ENCODE results near the gene GIMAP1.

The GIMAP1 gene

DNA sequence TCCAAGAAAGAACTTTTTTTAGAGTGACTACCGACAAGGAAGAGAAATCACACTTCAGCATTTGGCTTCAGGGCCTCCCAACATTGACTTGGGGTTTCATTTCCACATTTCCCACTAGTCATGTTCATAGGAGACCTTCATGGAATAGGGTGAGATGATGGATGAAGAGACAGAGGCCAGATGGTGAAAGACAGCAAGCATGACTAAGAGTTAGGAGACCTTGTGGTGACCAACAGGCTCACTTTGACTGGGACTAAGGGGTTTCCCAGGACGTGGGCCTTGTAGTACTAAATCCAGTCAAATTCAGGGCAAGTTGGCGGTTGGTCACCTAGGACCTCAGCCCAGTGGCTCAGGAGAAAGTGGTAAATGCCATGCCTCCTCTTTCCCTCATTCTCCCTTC lies 17.8 kb downstream of the GIMAP1 start:
- no peaks in the 10 kb centered on the region for H3K36me3 ChIP-seq
- no peak for DNase-seq
- no peaks in the 10 kb centered on the region for H3K4me1 ChIP-seq
- H3K27me3 ChIP-seq = no peaks in the 10 kb centered on the region
- intact Hi-C loops (cut with DNase I; ENCODE audit: low total_unique reads) = no loop called here
- no peaks in the 10 kb centered on the region for H3K9me3 ChIP-seq
- no peak overlapping the region for H3K27ac ChIP-seq
- TF ChIP-seq, protein P1, sequence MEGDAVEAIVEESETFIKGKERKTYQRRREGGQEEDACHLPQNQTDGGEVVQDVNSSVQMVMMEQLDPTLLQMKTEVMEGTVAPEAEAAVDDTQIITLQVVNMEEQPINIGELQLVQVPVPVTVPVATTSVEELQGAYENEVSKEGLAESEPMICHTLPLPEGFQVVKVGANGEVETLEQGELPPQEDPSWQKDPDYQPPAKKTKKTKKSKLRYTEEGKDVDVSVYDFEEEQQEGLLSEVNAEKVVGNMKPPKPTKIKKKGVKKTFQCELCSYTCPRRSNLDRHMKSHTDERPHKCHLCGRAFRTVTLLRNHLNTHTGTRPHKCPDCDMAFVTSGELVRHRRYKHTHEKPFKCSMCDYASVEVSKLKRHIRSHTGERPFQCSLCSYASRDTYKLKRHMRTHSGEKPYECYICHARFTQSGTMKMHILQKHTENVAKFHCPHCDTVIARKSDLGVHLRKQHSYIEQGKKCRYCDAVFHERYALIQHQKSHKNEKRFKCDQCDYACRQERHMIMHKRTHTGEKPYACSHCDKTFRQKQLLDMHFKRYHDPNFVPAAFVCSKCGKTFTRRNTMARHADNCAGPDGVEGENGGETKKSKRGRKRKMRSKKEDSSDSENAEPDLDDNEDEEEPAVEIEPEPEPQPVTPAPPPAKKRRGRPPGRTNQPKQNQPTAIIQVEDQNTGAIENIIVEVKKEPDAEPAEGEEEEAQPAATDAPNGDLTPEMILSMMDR (IDR thresholded peaks at IDR 0.05) = no peak
- H3K4me3 ChIP-seq = no peak overlapping the region

DNA sequence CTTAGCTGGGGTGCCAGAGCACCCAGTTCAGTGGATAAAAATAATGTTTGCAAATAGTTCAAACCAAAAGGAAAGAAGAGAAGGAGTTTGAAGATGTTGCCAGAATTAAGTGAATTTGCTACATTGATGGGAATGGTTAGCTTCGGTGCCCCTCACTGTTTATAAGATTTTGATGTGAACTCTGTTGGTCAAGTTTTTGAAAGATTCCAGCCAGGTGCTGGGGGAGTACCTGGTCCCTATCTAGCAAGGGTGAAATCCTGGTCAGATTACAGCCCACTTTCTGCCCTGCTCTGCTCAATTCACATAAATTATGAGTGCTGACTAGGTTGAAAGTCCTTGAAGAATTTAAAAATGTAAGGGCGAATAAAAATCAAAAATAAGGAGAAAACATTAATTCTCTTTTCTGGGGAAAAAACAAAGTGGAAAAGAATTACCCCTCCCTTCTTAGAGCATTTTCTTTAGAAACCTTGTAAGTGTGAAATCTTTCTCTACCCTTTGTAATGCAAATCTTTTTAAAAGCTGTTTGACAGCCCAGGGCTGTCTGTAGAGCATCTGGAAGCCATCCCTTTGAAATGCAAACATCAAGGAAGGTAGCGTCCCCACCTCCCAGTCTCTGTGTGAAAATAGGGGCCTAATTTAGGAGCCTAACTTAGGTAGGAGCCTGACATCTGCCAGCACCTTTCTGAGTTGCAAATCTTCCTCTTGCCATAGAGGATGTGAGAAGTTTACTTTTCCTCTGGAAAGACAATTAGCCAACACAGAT lies 19.4 kb downstream of the GIMAP1 start:
- H3K4me3 ChIP-seq = no peak overlapping the region
- H3K36me3 ChIP-seq = no peaks in the 10 kb centered on the region
- no peaks in the 10 kb centered on the region for H3K27me3 ChIP-seq
- DNase-seq = no peak
- TF ChIP-seq, protein P1 (IDR thresholded peaks at IDR 0.05) = no peak
- no peaks in the 10 kb centered on the region for H3K9me3 ChIP-seq
- intact Hi-C loops (cut with DNase I; ENCODE audit: low total_unique reads) = no loop called here
- H3K4me1 ChIP-seq = no peaks in the 10 kb centered on the region
- no peak overlapping the region for H3K27ac ChIP-seq

DNA sequence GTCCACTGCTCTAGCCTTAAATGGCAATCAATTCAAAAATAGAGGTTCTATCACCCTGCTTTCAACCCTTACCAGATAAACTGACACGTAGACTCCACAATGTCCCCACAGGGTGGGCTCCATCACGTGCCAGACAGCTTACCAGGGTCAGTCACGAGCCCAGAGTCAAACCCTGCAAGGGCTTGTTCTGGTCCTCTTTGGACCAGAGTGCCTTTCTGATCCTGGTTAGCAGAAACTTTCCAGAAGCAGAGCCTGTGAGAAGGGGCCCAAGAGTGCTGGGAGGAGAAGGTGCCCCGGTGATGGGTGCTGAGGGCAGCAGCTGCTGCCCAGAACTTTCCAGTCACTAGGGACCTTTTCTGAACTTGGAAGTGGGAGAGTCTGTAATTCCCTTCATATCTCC lies 20.5 kb downstream of the GIMAP1 start:
- Histone ChIP-seq H3K27me3 (no peaks in the 10 kb centered on the region), H3K4me3 (peak overlapping the region; percentile 36 to 42), H3K9me3 (no peaks in the 10 kb centered on the region), H3K36me3 (peaks cover 0 to 8% (median 0%) of the 10 kb centered on the region in 3 donors), H3K4me1 (no peaks in the 10 kb centered on the region), H3K27ac (no peak overlapping the region)
- DNase-seq = no peak
- TF ChIP-seq, protein P1 (IDR thresholded peaks at IDR 0.05) = no peak
- intact Hi-C loops (cut with DNase I; ENCODE audit: low total_unique reads) = no loop called here

DNA sequence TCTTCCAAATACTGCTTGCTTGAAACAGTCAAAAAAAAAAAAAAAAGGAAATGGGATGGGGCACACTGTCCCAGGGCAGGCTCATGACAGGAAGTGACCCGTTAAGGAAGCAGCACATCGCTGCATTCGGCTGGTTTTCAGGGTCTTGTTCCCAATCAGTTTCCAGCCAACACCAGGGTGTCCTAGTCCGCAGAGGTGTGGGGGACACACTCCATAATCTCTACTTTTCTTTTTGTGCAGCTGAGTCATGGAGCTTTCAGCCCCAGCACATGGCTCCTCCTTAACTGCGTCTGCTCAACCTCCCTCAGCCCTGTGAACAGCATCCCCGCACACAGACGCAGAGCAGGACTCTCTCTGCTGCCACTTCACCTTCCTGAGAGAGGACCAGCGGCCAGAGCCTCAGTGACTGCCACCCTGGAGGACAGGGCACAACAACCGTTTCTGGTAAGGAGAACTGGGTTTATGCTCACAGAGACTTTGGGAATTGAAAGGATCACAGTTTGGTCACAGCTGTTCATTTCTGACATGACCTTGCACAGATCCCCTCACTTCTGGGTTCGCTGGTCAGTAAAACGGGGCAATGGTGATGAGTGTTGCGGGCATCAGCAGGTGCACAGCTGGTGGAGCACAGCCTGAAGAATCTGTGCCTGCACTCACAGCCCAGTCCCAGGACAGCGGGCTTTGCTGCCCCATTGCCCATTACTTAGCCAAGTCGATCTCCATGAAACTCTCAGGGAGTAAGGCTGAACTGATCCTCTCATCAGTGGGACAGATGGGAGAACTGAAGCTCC lies 21.0 kb downstream of the GIMAP1 start, which contains the start of gene GIMAP5:
GIMAP5 (plus strand) TSS at position 154 of the 791 bp plus-strand sequence. CDS start 3,467 bp downstream, outside the sequence.
- no peaks in the 10 kb centered on the region for H3K27me3 ChIP-seq
- peak within 1 kb of the TSS in 1 of 2 donors; percentile 28 for H3K27ac ChIP-seq
- H3K4me3 ChIP-seq = peak within 1 kb of the TSS; percentile 36 to 42
- intact Hi-C loops (cut with DNase I; ENCODE audit: low total_unique reads) = no loop called here
- peak in 1 of 2 donors; percentile 38 for DNase-seq
- peaks cover 0 to 8% (median 0%) of the 10 kb centered on the region in 3 donors for H3K36me3 ChIP-seq
- TF ChIP-seq, protein P1 (IDR thresholded peaks at IDR 0.05) = no peak
- H3K9me3 ChIP-seq = no peaks in the 10 kb centered on the region
- no peaks in the 10 kb centered on the region for H3K4me1 ChIP-seq

DNA sequence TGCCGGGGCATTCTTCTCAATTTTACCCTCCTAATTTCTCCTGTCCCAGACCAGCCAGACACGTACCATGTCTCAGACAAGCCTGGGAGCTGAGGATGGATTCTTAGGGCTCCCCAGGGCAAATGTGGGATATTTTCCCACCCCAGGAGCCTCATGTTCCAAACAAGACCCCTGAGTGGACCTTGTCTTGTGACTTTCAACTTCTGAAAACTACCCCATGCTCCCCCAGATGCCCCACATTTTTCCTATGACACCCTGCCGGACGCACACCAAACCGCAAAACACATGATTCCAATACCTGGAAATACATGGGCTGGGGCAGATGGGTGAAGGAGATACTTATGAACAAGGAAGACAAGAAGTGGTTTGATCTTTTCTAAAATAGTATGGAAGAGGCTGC lies 21.7 kb downstream of the GIMAP1 start:
- intact Hi-C loops (cut with DNase I; ENCODE audit: low total_unique reads) = no loop called here
- Histone ChIP-seq H3K27me3 (no peaks in the 10 kb centered on the region), H3K36me3 (peaks cover 0 to 10% (median 0%) of the 10 kb centered on the region in 3 donors), H3K4me3 (peak overlapping the region; percentile 36 to 42), H3K9me3 (no peaks in the 10 kb centered on the region), H3K27ac (peak overlapping the region in 1 of 2 donors; percentile 28), H3K4me1 (no peaks in the 10 kb centered on the region)
- no peak for DNase-seq
- TF ChIP-seq, protein P1 (IDR thresholded peaks at IDR 0.05) = no peak

All from tibial artery (tissue), 4 donors.